Heart left ventricle (tissue), 16 donors: Measurements from ENCODE around the gene SH2D4B. TPM values are rescaled to one million over a fixed set of nuclear protein-coding genes. Genes with fewer than 3 reads are reported as not detected.
A peak's percentile ranks its signal among the peaks of the same experiment; 100 is the strongest.

ENCODE experiments used
- ATAC-seq, 4 donors: fragments of 200-7000 bp; cut with Tn5 transposase; one replicate each; pipeline ENCODE4 v1.9.1; 2020 to 2022; ENCODE audit warnings: moderate library complexity in 4 of 4, mild to moderate bottlenecking in 3 of 4, moderate number of reproducible peaks in 1 of 4
- DNase-seq, 5 donors: peaks; one replicate each; pipeline ENCODE4 v3.0.0-alpha.2; 2020
- H3K27ac ChIP-seq, 12 donors: fragments of 200-600 bp; sonication (generic) in 4 of 12; one replicate each; pipeline versions ENCODE4 v1.5.0 to v1.8.0; 2016 to 2022; ENCODE audit warnings: mild to moderate bottlenecking in 2 of 12
- H3K27me3 ChIP-seq, 9 donors: fragments of 200-600 bp; sonication (generic) in 2 of 9; one replicate each; pipeline versions ENCODE4 v1.5.1 to v1.8.0; 2016 to 2022; ENCODE audit warnings: mild to moderate bottlenecking in 3 of 9
- H3K36me3 ChIP-seq, 9 donors: fragments of 200-600 bp; sonication (generic) in 2 of 9; one replicate each; pipeline versions ENCODE4 v1.5.0 to v1.8.0; 2018 to 2022; ENCODE audit warnings: mild to moderate bottlenecking in 2 of 9
- H3K4me1 ChIP-seq, 12 donors: fragments of 200-600 bp; sonication (generic) in 4 of 12; one replicate each; pipeline versions ENCODE4 v1.5.0 to v1.8.0; 2016 to 2022; ENCODE audit warnings: mild to moderate bottlenecking in 3 of 12
- H3K4me3 ChIP-seq, 12 donors: fragments of 200-600 bp; sonication (generic) in 4 of 12; one replicate each; pipeline versions ENCODE4 v1.5.0 to v1.8.0; 2017 to 2022; ENCODE audit warnings: mild to moderate bottlenecking in 9 of 12, moderate library complexity in 4 of 12
- H3K9me3 ChIP-seq, 12 donors: fragments of 200-600 bp; sonication (generic) in 4 of 12; one replicate each; pipeline versions ENCODE4 v1.5.0 to v1.8.0; 2016 to 2022; ENCODE audit warnings: mild to moderate bottlenecking in 1 of 12
- CTCF ChIP-seq, 12 donors: fragments of 200-600 bp; sonication (generic) in 4 of 12; IDR thresholded peaks; one replicate each; pipeline versions ENCODE4 v1.5.0 to v1.8.0; 2018 to 2022; ENCODE audit warnings: antibody characterized with exemption in 12 of 12, mild to moderate bottlenecking in 5 of 12
- POLR2A ChIP-seq, 2 donors: fragments of 450-650 bp; IDR thresholded peaks; one replicate each; pipeline ENCODE4 v1.6.1; 2017; ENCODE audit warnings: antibody characterized with exemption in 2 of 2, mild to moderate bottlenecking in 2 of 2, moderate library complexity in 2 of 2
- WGBS, 4 donors: extraction: QIAGEN DNeasy Blood & Tissue Kit in 2 of 4; methylation state at CpG; one replicate each; pipeline versions ENCODE4 v1.1.5 to v1.1.7; 2013 to 2018; 5-methylcytosine and 5-hydroxymethylcytosine counted together
- intact Hi-C, 10 donors: fragments of 100-400 bp; cut with DNase I; formaldehyde crosslinking; loops; one replicate each; pipeline versions ENCODE4 v1.11.1 to v1.14.2; 2022
- polyA plus RNA-seq, 2 donors: library from polyadenylated mRNA; stranded (reverse); fragments of 200-250 nt; gene quantifications; one replicate each; pipeline ENCODE4 v1.2.3, GENCODE V29; 2013
- total RNA-seq, 9 donors: library from RNA; depleted of rRNA in 2 of 9; stranded (reverse); fragments of >200 nt in 2 of 9; fragmentation: NEBNext Ultra II Directional in 3 of 9; extraction: Animal tissue kit (Norgen Biotek cat#: 25700) in 3 of 9; gene quantifications; one replicate each; pipeline versions ENCODE4 v1.1.0 to v1.2.4, GENCODE V29; 2016 to 2023
- donor health status: ischemic (EF 13 %, LVEDD 7.1; RV severe dilation, severe dysfunction).
- donor health status: healthy with polysubstance abuse.
- donor health status: DM: no; HTN: yes; CAD: no.
- donor health status: DM: no; HTN: no; CAD: no.
- donor health status: ischemic (EF 25% LVEDD 6.9; RV normal size, moderate dysfunction).
- donor health status: ischemic (EF 25% LVEDD 5.7; RV mildly dilated, moderate dysfunction).
- donor health status: healthy.
- donor health status: DM: yes; HTN: yes; CAD: no.
- donor health status: ischemic (EF 35%, LVEDD 5.7; RV mildly dilated, moderate dysfunction).
- donor health status: nonischemic (EF 11% LVEDD 7.7; RV severe dilation, severe dysfunction).
- donor health status: DM: yes; HTN: yes; CAD: no.
- donor health status: PGD.
- donor health status: ischemic (EF 29% LVEDD 5.4; RV normal size, mild dysfunction).
- donor health status: nonischemic (EF 23%, LVEDD 6.1; RV moderate dilation, normal function).

SH2D4B gene
- total and polyA plus RNA-seq, 11 donors, result 0.19 TPM; not detected in 10

GRCh38 chr10:80540136-80540535, 2.4 kb downstream of the SH2D4B start:
- H3K36me3 ChIP-seq, result no peaks in the 10 kb centered on the region
- WGBS, 4 donors, result 52 to 73% (median 62%) methylated on average over 10 to 11 of the region's 11 CpGs
- DNase-seq, result no peak
- H3K4me3 ChIP-seq, result peak overlapping the region in 1 of 12 donors; percentile 28
- no peaks in the 10 kb centered on the region for H3K9me3 ChIP-seq
- no peak for TF ChIP-seq CTCF (IDR thresholded peaks at IDR 0.05)
- no peak for TF ChIP-seq POLR2A (IDR thresholded peaks at IDR 0.05)
- peaks cover 0 to 36% (median 19%) of the 10 kb centered on the region in 12 donors for H3K4me1 ChIP-seq
- H3K27me3 ChIP-seq, result no peaks in the 10 kb centered on the region
- ATAC-seq, result no peak
- H3K27ac ChIP-seq, result peak overlapping the region in 10 of 12 donors; percentile 43 to 89 (median 68)
- intact Hi-C loops, result no loop called here

- H3K27me3 ChIP-seq, result no peaks in the 10 kb centered on the region
- DNase-seq (no peak), ATAC-seq (no peak)
- peak overlapping the region in 11 of 12 donors; percentile 43 to 89 (median 68) for H3K27ac ChIP-seq
- H3K9me3 ChIP-seq, result no peaks in the 10 kb centered on the region
- 50 to 65% (median 55%) methylated on average over 9 of the region's 9 CpGs for WGBS, 4 donors
- TF ChIP-seq CTCF (IDR thresholded peaks at IDR 0.05) (no peak), POLR2A (IDR thresholded peaks at IDR 0.05) (no peak)
- intact Hi-C loops, result no loop called here
- no peaks in the 10 kb centered on the region for H3K36me3 ChIP-seq
- H3K4me1 ChIP-seq, result peaks cover 0 to 36% (median 19%) of the 10 kb centered on the region in 12 donors
- peak overlapping the region in 7 of 12 donors; percentile 12 to 33 (median 23) for H3K4me3 ChIP-seq
Measured at GRCh38 chr10:80540618-80540980, 2.9 kb downstream of the SH2D4B start.

- Histone ChIP-seq H3K4me3 (peak overlapping the region in 7 of 12 donors; percentile 12 to 33 (median 23)), H3K27ac (peak overlapping the region; percentile 40 to 89 (median 68)), H3K9me3 (no peaks in the 10 kb centered on the region), H3K4me1 (peaks cover 0 to 36% (median 15%) of the 10 kb centered on the region in 12 donors), H3K27me3 (no peaks in the 10 kb centered on the region), H3K36me3 (no peaks in the 10 kb centered on the region)
- TF ChIP-seq CTCF (IDR thresholded peaks at IDR 0.05) (no peak), POLR2A (IDR thresholded peaks at IDR 0.05) (no peak)
- ATAC-seq (peak; percentile 76 to 95 (median 82)), DNase-seq (peak; percentile 58 to 70 (median 65))
- intact Hi-C loops, result no loop called here
- WGBS, 4 donors, result 53 to 58% (median 57%) methylated on average over 11 of the region's 11 CpGs
Measured at GRCh38 chr10:80540981-80541750, 3.5 kb downstream of the SH2D4B start.

GRCh38 chr10:80542053-80542452, 4.4 kb downstream of the SH2D4B start:
- Histone ChIP-seq H3K27me3 (no peaks in the 10 kb centered on the region), H3K4me1 (peaks cover 0 to 28% (median 9%) of the 10 kb centered on the region in 12 donors), H3K4me3 (no peak overlapping the region), H3K27ac (peak overlapping the region in 11 of 12 donors; percentile 40 to 89 (median 67)), H3K9me3 (no peaks in the 10 kb centered on the region), H3K36me3 (no peaks in the 10 kb centered on the region)
- 70 to 73% (median 71%) methylated on average over 4 of the region's 4 CpGs for WGBS, 4 donors
- DNase-seq, result no peak
- no peak for TF ChIP-seq CTCF (IDR thresholded peaks at IDR 0.05)
- ATAC-seq, result peak in 1 of 4 donors; percentile 41
- intact Hi-C loops, result no loop called here
